ENCODE data around the gene RNF148.

- no peak for TF ChIP-seq CTCF (IDR thresholded peaks at IDR 0.05)
- no peak for TF ChIP-seq POLR2A (IDR thresholded peaks at IDR 0.05)
Measured at GRCh38 chr7:122684504-122684903, 18.2 kb downstream of the RNF148 start.
